ENCODE data around the gene ZNF644.
"Not testable (repeated sequence)": the region's sequence is repeated elsewhere in the genome, so short reads cannot be mapped to it uniquely, and the experiment has no call there.

ZNF644 gene

GRCh38 chr1:90919190-90919719 is 102.6 kb downstream of the ZNF644 start:
- TF ChIP-seq CTCF (IDR thresholded peaks at IDR 0.05; ENCODE audit: low read depth, low read length), result no peak
- no peak overlapping the region for H3K4me3 ChIP-seq (ENCODE audit: low read depth, low read length)
- in situ Hi-C loops (cut with HindIII; ENCODE audit: low sequenced_read_pairs), result no loop called here
- no peak for DNase-seq (ENCODE audit: low read depth, low spot score)

GRCh38 chr1:90911353-90911752 is 110.5 kb downstream of the ZNF644 start:
- no peak overlapping the region for H3K4me3 ChIP-seq (ENCODE audit: low read depth, low read length)
- no peak for TF ChIP-seq CTCF (IDR thresholded peaks at IDR 0.05; ENCODE audit: low read depth, low read length)
- in situ Hi-C loops (cut with HindIII; ENCODE audit: low sequenced_read_pairs), result no loop called here
- DNase-seq (ENCODE audit: low read depth, low spot score), result no peak

GRCh38 chr1:90902672-90903071 is 119.2 kb downstream of the ZNF644 start:
- no peak for DNase-seq (ENCODE audit: low read depth, low spot score)
- in situ Hi-C loops (cut with HindIII; ENCODE audit: low sequenced_read_pairs), result no loop called here
- H3K4me3 ChIP-seq (ENCODE audit: low read depth, low read length), result no peak overlapping the region
- no peak for TF ChIP-seq CTCF (IDR thresholded peaks at IDR 0.05; ENCODE audit: low read depth, low read length)

GRCh38 chr1:90899263-90899662 is 122.6 kb downstream of the ZNF644 start:
- no peak overlapping the region for H3K4me3 ChIP-seq (ENCODE audit: low read depth, low read length)
- in situ Hi-C loops (cut with HindIII; ENCODE audit: low sequenced_read_pairs), result no loop called here
- DNase-seq (ENCODE audit: low read depth, low spot score), result no peak
- TF ChIP-seq CTCF (IDR thresholded peaks at IDR 0.05; ENCODE audit: low read depth, low read length), result no peak

GRCh38 chr1:90893679-90894078 is 128.2 kb downstream of the ZNF644 start:
- H3K4me3 ChIP-seq (ENCODE audit: low read depth, low read length); in situ Hi-C loops (cut with HindIII; ENCODE audit: low sequenced_read_pairs); DNase-seq (ENCODE audit: low read depth, low spot score): not testable (repeated sequence)

- H3K4me3 ChIP-seq (ENCODE audit: low read depth, low read length); DNase-seq (ENCODE audit: low read depth, low spot score); in situ Hi-C loops (cut with HindIII; ENCODE audit: low sequenced_read_pairs): not testable (repeated sequence)
These were observed 129.0 kb downstream of the ZNF644 start for GRCh38 chr1:90892884-90893283.

- DNase-seq (ENCODE audit: low read depth, low spot score); in situ Hi-C loops (cut with HindIII; ENCODE audit: low sequenced_read_pairs); H3K4me3 ChIP-seq (ENCODE audit: low read depth, low read length): not testable (repeated sequence)
These were observed 129.6 kb downstream of the ZNF644 start for GRCh38 chr1:90892196-90892595.

GRCh38 chr1:90891756-90892155 is 130.1 kb downstream of the ZNF644 start:
- H3K4me3 ChIP-seq (ENCODE audit: low read depth, low read length); in situ Hi-C loops (cut with HindIII; ENCODE audit: low sequenced_read_pairs); DNase-seq (ENCODE audit: low read depth, low spot score): not testable (repeated sequence)

GRCh38 chr1:90882221-90882620 is 139.6 kb downstream of the ZNF644 start:
- in situ Hi-C loops (cut with HindIII; ENCODE audit: low sequenced_read_pairs), result no loop called here
- DNase-seq (ENCODE audit: low read depth, low spot score), result no peak
- H3K4me3 ChIP-seq (ENCODE audit: low read depth, low read length), result no peak overlapping the region
- TF ChIP-seq CTCF (IDR thresholded peaks at IDR 0.05; ENCODE audit: low read depth, low read length), result no peak
